Heart right ventricle (tissue), 16 donors: Measurements from ENCODE around the gene EPC2. TPM values are rescaled to one million over a fixed set of nuclear protein-coding genes. Genes with fewer than 3 reads are reported as not detected.

ENCODE experiments used
- ATAC-seq, 8 donors: fragments of 200-7000 bp; cut with Tn5 transposase; one replicate each; pipeline ENCODE4 v1.9.1; 2020; ENCODE audit warnings: mild to moderate bottlenecking in 8 of 8, moderate library complexity in 8 of 8, moderate number of reproducible peaks in 1 of 8
- DNase-seq, 2 donors: peaks; one replicate each; pipeline ENCODE4 v3.0.0-alpha.2; 2020
- H3K27ac ChIP-seq, 10 donors: fragments of 200-600 bp; sonication (generic) in 2 of 10; one replicate each; pipeline versions ENCODE4 v1.5.0 to v1.8.0; 2020 to 2022; ENCODE audit warnings: mild to moderate bottlenecking in 3 of 10
- H3K27me3 ChIP-seq, 7 donors: fragments of 200-600 bp; one replicate each; pipeline ENCODE4 v1.8.0; 2021 to 2022; ENCODE audit warnings: mild to moderate bottlenecking in 2 of 7
- H3K36me3 ChIP-seq, 9 donors: fragments of 200-600 bp; sonication (generic) in 1 of 9; one replicate each; pipeline versions ENCODE4 v1.5.0 to v1.8.0; 2020 to 2022; ENCODE audit warnings: mild to moderate bottlenecking in 2 of 9
- H3K4me1 ChIP-seq, 9 donors: fragments of 200-600 bp; sonication (generic) in 1 of 9; one replicate each; pipeline versions ENCODE4 v1.5.0 to v1.8.0; 2020 to 2022; ENCODE audit warnings: mild to moderate bottlenecking in 4 of 9
- H3K4me3 ChIP-seq, 10 donors: fragments of 200-600 bp; sonication (generic) in 2 of 10; one replicate each; pipeline versions ENCODE4 v1.5.0 to v1.8.0; 2020 to 2022; ENCODE audit warnings: mild to moderate bottlenecking in 7 of 10, moderate library complexity in 2 of 10
- H3K9me3 ChIP-seq, 11 donors: fragments of 200-600 bp in 10 of 11; sonication (generic) in 2 of 11; one replicate each; pipeline versions ENCODE4 v1.5.0 to v1.8.0; 2013 to 2022; ENCODE audit warnings: mild to moderate bottlenecking in 2 of 11, control low read depth in 1 of 11, moderate library complexity in 1 of 11
- WGBS, 2 donors: extraction: QIAGEN DNeasy Blood & Tissue Kit; methylation state at CpG; one replicate each; pipeline ENCODE4 v1.1.7; 2013; ENCODE audit warnings: inconsistent platforms in 1 of 2; 5-methylcytosine and 5-hydroxymethylcytosine counted together
- intact Hi-C, 10 donors: fragments of 100-400 bp; cut with DNase I; formaldehyde crosslinking; loops; one replicate each; pipeline versions ENCODE4 v1.11.1 to v1.14.2; 2022
- polyA plus RNA-seq, 2 donors: library from polyadenylated mRNA; stranded (reverse); fragments of 200-250 nt; gene quantifications; one replicate each; pipeline ENCODE4 v1.2.3, GENCODE V29; 2013
- total RNA-seq, 10 donors: library from RNA; stranded (reverse); fragmentation: NEBNext Ultra II Directional in 3 of 10; extraction: Animal tissue kit (Norgen Biotek cat#: 25700) in 3 of 10; gene quantifications; one replicate each; pipeline versions ENCODE4 v1.2.1 to v1.2.4, GENCODE V29; 2021 to 2023
- TF ChIP-seq, protein P1 (sequence below), 9 donors: fragments of 200-600 bp; sonication (generic) in 2 of 9; IDR thresholded peaks; one replicate each; pipeline versions ENCODE4 v1.5.0 to v1.8.0; 2021 to 2022; ENCODE audit warnings: antibody characterized with exemption in 9 of 9, mild to moderate bottlenecking in 5 of 9, moderate library complexity in 1 of 9
- donor health status: Arrhythmogenic right ventricular cardiomyopathy.
- donor health status: ischemic (EF 13 %, LVEDD 7.1; RV severe dilation, severe dysfunction).
- donor health status: healthy with polysubstance abuse.
- donor health status: DM: no; HTN: yes; CAD: no.
- donor health status: DM: no; HTN: no; CAD: no.
- donor health status: ischemic (EF 25% LVEDD 6.9; RV normal size, moderate dysfunction).
- donor health status: ischemic (EF 25% LVEDD 5.7; RV mildly dilated, moderate dysfunction).
- donor health status: healthy.
- donor health status: DM: yes; HTN: yes; CAD: no.
- donor health status: Ischemic cardiomyopathy.
- donor health status: ischemic (EF 35%, LVEDD 5.7; RV mildly dilated, moderate dysfunction).
- donor health status: nonischemic (EF 11% LVEDD 7.7; RV severe dilation, severe dysfunction).
- donor health status: DM: yes; HTN: yes; CAD: no.
- donor health status: PGD.
- donor health status: ischemic (EF 29% LVEDD 5.4; RV normal size, mild dysfunction).
- donor health status: nonischemic (EF 23%, LVEDD 6.1; RV moderate dilation, normal function).

EPC2 gene
- total and polyA plus RNA-seq, 12 donors = 5.5 to 28.8 (median 20.9) TPM

DNA sequence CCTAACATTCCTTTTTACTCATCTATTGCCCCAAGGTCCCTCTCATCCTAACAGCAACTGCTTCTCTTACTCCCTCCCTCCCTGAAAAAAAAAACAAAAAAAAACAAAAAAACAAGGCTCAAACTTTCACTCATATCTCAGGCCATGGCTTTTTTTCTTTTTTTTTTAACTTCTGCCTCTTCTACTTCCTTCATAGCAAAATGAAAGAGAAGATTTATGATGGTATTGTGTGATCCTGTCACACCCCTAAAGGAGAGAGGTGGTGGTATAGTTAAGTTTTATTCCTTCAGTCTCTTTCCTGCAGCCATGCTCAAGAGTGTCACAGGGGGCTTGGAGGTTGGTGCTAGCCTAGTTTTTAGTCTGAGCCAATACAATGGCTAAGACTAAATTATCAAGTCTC is 21.5 kb upstream of the EPC2 start:
- intact Hi-C loops = loop anchor here in 1 of 10 donors (5.0 kb wide), 1 partner anchor 501 kb away; no protein-coding TSS in a partner anchor
- Histone ChIP-seq H3K27ac (no peak overlapping the region), H3K36me3 (no peaks in the 10 kb centered on the region), H3K27me3 (no peaks in the 10 kb centered on the region), H3K9me3 (no peaks in the 10 kb centered on the region), H3K4me1 (peaks cover 0 to 24% (median 4%) of the 10 kb centered on the region in 9 donors), H3K4me3 (no peak overlapping the region)
- TF ChIP-seq, protein P1, sequence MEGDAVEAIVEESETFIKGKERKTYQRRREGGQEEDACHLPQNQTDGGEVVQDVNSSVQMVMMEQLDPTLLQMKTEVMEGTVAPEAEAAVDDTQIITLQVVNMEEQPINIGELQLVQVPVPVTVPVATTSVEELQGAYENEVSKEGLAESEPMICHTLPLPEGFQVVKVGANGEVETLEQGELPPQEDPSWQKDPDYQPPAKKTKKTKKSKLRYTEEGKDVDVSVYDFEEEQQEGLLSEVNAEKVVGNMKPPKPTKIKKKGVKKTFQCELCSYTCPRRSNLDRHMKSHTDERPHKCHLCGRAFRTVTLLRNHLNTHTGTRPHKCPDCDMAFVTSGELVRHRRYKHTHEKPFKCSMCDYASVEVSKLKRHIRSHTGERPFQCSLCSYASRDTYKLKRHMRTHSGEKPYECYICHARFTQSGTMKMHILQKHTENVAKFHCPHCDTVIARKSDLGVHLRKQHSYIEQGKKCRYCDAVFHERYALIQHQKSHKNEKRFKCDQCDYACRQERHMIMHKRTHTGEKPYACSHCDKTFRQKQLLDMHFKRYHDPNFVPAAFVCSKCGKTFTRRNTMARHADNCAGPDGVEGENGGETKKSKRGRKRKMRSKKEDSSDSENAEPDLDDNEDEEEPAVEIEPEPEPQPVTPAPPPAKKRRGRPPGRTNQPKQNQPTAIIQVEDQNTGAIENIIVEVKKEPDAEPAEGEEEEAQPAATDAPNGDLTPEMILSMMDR (IDR thresholded peaks at IDR 0.05) = no peak
- ATAC-seq (no peak), DNase-seq (no peak)

DNA sequence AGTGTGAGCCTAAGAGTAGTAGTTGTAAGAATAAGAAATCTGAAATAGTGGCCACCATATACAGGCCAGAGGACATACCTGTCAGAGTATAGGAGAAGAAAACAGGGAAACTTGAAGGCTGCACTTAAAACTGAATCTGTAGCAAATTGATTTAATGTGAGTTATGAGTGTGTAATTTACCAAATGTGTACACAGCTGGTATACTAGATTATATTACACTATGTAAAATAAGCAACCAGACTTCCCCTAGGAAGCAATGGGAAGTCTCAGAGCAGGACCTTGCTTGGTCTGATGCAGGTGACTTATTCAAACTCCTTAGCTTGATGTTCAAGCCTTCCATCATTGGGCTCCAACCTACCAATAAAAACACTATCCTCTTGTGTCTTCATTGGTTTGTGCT is 17.3 kb upstream of the EPC2 start:
- Histone ChIP-seq H3K27ac (no peak overlapping the region), H3K36me3 (no peaks in the 10 kb centered on the region), H3K4me1 (peaks cover 0 to 6% (median 0%) of the 10 kb centered on the region in 9 donors), H3K27me3 (no peaks in the 10 kb centered on the region), H3K9me3 (no peaks in the 10 kb centered on the region), H3K4me3 (no peak overlapping the region)
- intact Hi-C loops = no loop called here
- TF ChIP-seq, protein P1 (IDR thresholded peaks at IDR 0.05) = no peak
- DNase-seq = no peak
- ATAC-seq = no peak

DNA sequence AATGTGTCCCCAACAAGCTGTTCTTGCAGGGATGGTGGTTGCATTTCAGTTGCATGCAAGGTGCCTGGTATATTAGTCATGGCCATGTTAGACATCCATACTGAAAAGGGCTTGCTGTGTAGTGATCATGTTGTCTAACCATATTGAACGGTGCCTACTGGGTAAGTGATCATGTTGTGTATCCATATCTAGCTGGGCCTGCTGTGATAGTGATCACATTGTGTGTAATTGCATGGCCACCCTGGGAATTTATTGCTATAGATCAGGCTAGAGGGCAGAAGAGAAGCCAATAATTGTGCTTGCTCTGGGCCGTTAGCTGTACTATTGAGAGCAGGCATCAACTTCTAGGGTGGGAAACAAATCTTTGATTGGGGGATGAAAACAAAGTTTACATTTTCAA is 9.8 kb upstream of the EPC2 start:
- Histone ChIP-seq H3K36me3 (no peaks in the 10 kb centered on the region), H3K4me1 (no peaks in the 10 kb centered on the region), H3K27ac (no peak overlapping the region), H3K27me3 (no peaks in the 10 kb centered on the region), H3K4me3 (no peak overlapping the region), H3K9me3 (no peaks in the 10 kb centered on the region)
- WGBS, 2 donors = 94 to 99% methylated on average over 2 of the region's 2 CpGs
- intact Hi-C loops = loop anchor here in 3 of 10 donors (5.0 to 10.0 kb wide), 3 partner anchors 340 to 360 kb away; no protein-coding TSS in a partner anchor
- DNase-seq = no peak
- ATAC-seq = no peak
- TF ChIP-seq, protein P1 (IDR thresholded peaks at IDR 0.05) = no peak

DNA sequence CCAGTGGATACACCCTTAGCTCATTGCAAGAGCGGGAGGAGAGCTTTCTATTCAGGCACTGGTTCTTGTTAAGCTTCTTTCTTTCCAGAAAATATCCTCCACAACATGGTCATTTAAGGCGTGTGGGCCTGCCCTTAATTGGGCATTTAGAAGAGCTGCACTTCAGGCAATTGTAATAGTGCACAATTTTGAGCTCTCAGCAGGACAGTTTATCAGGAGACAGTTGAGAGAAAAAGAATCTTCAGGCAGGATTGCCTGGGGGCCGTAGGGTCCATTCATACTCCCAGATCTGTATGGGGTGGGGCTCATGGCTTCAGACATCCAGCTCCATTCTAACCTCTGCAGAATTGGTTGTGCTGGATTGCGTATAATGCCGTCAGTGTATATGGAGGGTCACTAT is 6.0 kb upstream of the EPC2 start:
- TF ChIP-seq, protein P1 (IDR thresholded peaks at IDR 0.05) = no peak
- no peak overlapping the region for H3K27ac ChIP-seq
- intact Hi-C loops = loop anchor here in 3 of 10 donors (5.0 to 10.0 kb wide), 3 partner anchors 336 to 356 kb away; no protein-coding TSS in a partner anchor
- ATAC-seq (no peak), DNase-seq (no peak)
- WGBS, 2 donors = 91% methylated on average over 5 of the region's 5 CpGs
- no peaks in the 10 kb centered on the region for H3K9me3 ChIP-seq
- H3K4me1 ChIP-seq = peaks cover 0 to 16% (median under 1%) of the 10 kb centered on the region in 9 donors
- no peaks in the 10 kb centered on the region for H3K36me3 ChIP-seq
- H3K4me3 ChIP-seq = no peak overlapping the region
- no peaks in the 10 kb centered on the region for H3K27me3 ChIP-seq
